DMS114 treated with DMSO at 0.1 percent for 48 hours (cell line): ENCODE measurements around the gene SPDYE2.
"Not testable (repeated sequence)": the region's sequence is repeated elsewhere in the genome, so short reads cannot be mapped to it uniquely, and the experiment has no call there.

Experiments used
- DNase-seq: peaks from one replicate; lab custom pipeline; 2025; ENCODE audit not compliant: unreplicated experiment; lab: John Stamatoyannopoulos, UW

The SPDYE2 gene

DNA sequence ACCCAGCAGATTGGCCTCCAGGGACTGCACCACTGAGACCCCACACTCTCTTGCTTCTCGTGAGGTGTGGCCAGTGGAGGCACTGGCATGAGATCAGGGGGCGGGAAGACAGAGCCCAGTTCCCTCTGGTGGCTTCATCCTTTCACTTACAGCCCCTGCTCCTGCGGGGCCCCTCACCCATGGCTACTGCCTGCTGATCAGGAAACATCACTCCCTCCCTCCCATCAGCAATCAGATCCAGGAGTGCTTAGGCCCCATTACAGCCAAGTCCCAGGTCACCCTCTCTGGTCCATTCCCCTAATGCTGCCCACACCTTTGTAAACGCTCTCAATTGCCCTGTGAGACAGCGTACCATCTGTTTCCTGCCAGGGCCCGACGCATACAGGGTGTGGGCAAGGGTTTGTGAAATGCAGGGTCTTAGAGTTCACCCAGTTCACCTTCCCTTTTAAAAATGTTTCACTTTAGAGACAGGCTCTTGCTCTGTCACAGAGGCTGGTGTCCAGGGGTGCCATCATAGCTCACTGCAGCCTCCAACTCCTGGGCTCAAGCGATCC lies 15.9 kb upstream of the SPDYE2 start:
- DNase-seq = not testable (repeated sequence)

DNA sequence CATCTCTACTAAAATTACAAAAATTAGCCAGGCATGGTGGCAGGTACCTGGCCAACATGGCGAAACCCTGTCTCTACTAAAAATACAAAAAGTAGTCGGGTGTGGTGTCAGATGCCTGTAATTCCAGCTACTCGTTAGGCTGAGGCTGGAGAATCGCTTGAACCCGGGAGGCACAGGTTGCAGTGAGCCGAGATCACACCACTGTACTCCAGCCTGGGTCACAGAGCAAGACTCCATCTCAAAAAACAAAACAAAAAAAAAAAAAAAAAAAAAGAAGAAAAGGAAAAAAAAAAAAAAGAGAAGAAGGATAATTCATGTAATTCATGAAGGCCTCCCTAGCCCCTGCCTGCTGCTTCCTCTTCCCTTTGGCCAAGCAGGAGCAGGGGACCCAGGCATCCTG lies 10.4 kb upstream of the SPDYE2 start:
- DNase-seq = not testable (repeated sequence)

DNA sequence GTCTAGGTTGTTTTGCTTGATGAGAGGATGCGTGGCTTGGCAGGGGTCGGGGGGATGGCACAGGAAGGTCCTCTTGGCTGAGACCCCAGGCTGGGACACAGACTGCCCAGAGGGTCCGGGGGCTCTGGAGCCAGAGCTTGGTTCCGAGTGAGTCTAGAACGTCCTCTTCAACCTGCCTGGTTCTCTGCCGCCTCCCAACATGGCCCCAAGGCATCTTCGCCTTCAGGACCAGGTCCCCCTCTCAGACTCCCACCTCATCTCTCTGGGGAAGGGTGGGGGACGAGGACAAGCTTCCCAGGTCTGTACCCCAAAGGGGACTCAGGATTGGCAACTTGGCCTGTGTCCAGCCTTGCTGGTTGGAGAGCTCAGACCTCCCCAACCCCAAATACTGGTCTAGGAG lies 8.9 kb upstream of the SPDYE2 start:
- not testable (repeated sequence) for DNase-seq

DNA sequence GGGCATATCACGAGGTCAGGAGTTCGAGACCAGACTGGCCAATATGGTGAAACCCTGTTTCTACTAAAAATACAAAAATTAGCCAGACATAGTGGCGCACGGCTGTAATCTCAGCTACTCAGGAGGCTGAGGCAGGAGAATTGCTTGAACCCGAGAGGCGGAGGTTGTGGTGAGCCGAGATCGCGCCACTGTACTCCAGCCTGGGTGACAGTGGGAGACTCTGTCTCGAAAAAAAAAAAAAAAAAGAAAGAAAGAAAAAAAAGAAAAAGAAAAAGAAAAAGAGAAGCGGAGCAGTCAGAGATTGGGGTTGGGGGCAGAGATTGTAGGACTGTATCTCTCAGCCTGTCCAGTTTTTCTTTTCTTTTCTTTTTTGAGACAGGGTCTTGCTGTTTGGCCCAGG lies 8.3 kb upstream of the SPDYE2 start:
- DNase-seq = not testable (repeated sequence)

DNA sequence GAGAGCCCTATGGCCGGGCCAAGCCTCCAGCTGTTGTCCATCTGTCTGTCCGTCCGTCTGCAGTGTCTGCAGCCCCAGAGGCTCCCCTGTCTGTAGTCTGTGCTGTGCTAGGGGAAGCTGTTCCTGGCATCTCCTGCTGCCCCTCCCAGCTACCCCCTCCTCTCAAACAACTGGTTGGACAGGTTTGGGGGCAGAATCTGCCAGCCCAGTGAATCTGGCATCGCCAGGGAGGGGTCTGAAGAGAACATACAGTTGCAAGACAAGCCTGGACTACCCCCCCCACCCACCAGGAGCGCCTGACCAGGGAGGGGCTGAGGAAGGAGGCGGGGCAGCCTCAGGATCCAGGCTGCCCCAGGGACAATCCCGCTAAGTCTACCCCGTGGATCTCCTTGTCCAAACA lies 7.4 kb upstream of the SPDYE2 start, which contains the start of gene UPK3BL2:
UPK3BL2 (minus strand) TSS at position 101 of the 400 bp plus-strand sequence; CDS start at position 41, 60 bp downstream.
- not testable (repeated sequence) for DNase-seq

DNA sequence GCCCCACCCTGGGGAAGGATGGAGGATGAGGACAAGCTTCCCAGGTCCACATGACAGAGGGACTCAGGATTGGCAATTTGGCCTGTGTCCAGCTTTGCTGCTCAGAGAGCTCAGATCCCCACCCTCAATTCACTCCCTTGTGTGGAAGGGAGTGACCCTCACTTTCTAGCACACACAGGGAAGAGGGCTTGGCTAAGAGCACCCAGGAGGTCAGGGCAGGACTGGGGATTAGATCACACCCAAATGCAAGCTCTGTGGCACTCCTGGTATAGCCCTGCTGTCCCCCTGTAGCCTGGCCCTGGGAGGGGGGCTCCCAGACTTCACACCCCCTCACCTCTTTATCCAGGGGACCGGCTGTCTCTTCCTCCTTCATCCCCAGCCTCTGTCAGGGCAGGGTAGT lies 6.7 kb upstream of the SPDYE2 start:
- DNase-seq = not testable (repeated sequence)

DNA sequence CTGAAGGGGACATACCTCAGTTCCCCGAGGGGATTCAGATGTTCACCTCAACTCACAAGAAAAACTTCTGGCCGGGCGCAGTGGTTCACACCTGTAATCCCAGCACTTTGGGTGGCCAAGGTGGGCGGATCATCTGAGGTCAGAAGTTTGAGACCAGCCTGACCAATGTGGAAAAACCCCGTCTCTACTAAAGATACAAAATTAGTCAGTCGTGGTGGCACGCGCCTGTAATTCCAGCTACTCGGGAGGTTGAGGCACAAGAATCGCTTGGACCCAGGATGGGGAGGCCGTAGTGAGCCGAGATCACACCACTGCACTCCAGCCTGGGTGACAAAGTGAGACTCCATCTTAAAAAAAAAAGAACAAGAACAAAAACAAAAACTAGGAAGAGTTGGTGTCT lies 5.7 kb upstream of the SPDYE2 start:
- not testable (repeated sequence) for DNase-seq

DNA sequence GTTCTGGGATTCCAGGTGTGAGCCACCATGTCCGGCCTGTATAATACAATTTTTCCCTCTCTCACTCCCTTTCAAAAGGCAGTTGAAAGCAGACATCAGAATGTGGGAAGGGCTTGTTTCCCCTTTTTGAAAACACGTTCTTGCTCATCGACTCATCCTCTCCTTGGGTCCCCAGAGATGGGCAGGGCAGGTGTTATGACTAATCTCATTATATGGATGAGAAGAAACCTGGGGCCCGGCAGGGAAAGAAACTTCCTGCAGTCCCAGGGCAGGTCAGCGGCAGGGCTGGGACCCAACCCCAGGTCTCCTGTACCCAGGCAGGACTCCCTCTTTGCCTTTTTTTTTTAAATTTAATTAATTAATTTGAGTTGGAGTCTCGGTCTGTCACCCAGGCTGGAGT lies 4.7 kb upstream of the SPDYE2 start:
- DNase-seq = not testable (repeated sequence)

DNA sequence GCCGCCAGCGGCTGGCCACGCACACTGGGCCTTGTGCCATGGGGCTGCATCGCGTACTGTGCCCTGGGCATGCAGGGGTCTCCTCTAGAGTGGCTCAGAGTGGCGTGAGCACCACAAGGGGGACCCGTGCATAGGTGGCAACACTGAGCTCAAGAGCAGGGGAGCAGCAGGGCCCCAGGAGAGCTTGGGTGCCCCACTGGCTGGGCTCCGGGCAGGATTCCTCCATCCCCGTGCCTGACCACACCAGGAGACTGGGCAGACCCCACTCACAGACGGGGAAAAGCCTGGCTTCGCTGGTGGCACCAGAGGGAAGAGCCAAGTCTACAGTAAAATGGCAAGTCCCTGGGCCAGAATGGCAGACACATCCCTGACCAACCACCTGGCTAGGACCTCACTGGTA lies 17.6 kb downstream of the SPDYE2 start:
- not testable (repeated sequence) for DNase-seq

DNA sequence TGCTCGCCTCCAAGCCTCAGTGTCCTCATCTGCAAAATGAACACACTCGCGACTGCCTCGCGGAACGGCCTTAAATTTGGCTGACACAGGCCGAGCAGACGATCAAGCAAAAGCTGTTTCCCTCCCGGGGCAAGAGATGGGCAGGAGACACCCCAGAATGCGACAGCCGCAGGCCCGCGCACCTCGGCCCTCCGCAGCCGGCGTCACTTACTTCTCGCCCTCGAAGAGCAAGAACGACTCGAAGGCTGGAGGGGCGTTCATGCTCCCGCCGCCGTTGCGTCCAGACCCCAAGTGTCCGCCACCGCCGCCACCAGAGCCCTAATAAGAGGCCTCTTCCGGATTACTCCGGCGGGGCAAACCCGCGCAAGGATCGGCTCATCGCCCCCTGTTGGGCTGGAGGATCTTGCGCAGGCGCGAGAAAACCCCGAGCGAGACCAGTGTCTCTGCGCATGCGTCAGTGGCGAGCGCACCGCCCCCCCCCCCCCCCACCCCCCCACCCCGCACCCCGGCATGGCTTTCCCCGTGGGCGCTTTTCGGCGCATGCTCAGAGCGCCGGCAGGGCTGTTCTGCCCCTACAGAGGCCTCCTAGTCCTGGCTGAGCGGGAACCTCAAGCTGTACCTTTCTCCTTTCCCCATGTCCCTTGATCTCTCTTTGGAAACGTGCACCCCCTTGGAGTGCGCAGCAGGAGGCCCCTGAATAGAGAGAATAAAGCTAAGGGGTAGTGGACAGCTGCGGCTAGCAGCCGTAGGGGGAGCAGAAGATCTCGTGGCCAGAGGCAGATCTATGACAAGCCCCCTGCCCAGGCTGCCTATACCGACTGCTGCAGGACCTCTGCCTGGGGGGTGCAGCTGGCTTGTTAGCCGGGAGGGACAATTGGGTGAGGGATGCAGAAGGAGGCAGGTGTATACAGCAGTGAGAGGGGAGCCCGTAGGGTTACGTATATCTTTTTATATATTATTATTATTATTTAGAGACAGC lies 21.5 kb downstream of the SPDYE2 start, which contains the start of gene POLR2J3:
POLR2J3 (minus strand) TSS at position 323 of the 979 bp plus-strand sequence; CDS start at position 261, 62 bp downstream.
- DNase-seq = not testable (repeated sequence)

DNA sequence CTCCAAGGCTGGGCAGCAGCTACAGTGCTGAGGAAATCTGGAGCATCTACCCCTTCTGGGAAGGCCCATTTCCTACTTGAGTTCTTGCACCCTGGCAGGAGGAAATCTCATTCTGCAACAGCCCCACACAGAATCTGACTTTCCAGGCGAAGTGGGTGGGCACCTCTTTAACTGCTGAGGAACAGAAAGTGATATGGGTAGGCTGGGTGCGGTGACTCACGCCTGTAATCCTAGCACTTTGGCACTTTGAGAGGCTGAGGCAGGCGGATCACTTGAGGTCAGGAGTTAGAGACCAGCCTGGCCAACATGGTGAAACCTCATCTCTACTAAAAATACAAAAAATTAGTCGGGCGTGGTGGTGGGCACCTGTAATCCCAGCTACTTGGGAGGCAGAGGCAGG lies 23.6 kb downstream of the SPDYE2 start:
- DNase-seq = not testable (repeated sequence)

DNA sequence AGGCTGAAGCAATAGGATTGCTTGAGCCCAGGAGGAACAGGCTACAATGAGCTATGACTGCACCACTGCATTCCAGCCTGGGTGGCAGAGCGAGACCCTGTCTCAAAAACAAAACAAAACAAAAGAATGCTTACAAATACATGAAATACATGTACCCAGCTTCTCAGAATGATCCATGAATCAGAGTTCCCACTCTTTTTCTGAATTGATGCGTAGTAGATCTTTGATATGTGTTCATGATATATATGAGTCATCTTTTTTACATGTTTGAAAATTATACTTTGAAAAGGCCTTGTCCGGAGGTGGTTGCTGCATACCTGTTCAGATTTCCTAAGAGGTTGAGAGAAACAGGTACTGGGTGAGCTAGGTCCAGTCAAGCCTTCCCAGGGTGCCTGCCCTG lies 25.3 kb downstream of the SPDYE2 start:
- not testable (repeated sequence) for DNase-seq

DNA sequence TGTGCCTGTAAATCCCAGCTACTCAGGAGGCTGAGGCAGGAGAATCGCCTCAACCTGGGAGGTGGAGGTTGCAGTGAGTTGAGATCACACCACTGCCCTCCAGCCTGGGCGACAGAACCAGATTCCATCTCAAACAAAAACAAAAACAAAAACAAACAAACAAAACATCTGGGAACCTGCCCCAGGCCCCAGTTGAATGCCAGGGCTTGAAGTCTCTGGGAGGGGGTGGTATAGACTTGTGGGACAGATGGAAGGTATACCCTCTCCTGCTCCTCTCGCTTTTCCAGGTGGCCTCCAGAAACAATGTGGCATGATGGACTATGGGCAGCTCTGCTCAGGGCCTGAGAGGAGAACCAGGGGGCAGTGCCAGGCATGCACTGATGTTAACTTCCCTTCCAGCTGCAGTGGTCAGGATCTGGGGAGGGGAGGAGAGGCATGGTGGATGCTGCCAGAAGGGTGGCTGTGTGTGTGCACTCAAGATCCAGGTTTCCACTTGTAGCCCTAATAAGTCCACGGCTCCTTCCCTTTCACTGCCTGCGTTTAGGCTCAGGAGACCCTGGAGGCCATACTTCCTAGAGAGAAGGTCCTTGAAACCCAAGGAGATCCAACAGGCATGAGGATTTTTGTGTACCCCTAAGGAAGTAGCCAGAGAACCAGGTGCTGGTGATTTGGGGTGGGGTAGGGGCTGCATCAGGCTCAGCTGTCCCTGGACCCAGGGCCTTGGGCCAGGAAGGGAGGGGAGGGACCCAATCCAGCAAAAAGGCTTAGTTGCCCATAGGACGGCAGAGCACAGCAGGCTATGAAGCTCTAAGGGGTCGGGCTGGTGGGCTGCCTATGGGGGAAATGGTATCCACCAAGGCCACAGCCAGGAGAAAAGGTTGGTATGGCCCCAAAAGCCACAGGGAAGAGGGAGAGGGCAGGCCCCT lies 26.6 kb downstream of the SPDYE2 start:
- not testable (repeated sequence) for DNase-seq

DNA sequence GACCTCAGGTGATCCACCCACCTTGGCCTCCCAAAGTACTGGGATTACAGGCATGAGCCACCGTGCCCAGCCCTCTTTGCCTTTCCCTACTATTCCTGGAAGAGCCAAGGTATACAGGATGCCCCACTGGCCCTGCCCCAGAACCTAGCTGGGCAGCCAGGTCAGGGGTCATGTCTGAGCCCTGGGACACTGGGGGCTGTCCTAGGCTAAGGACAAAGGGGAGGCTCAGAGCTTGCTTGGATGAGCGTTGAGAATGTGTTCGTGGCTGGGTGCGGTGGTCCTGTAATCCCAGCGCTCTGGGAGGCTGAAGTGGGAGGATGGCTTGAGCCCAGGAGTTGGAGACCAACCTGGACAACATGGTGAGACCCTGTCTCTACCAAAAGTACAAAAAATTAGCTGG lies 27.5 kb downstream of the SPDYE2 start:
- not testable (repeated sequence) for DNase-seq

DNA sequence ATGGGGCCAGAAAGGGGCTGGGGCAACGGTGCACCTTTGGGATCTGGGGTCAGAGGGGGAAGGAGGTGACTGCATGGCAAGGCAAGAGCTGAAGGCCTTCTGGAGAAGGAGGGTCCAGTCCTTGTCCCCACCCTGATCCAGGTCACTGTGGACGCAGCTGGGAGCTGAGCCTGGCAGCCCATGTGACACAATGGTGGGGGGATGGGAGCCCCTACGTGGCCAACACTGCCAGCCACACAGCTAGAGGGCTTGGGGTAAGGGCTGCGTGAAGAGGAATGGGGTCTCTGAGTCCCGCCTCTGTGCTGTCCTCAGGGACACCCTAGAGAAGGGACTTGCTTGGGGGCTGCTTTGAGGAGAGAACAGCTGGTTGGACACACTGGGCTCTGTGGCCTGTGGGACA lies 30.7 kb downstream of the SPDYE2 start:
- not testable (repeated sequence) for DNase-seq

DNA sequence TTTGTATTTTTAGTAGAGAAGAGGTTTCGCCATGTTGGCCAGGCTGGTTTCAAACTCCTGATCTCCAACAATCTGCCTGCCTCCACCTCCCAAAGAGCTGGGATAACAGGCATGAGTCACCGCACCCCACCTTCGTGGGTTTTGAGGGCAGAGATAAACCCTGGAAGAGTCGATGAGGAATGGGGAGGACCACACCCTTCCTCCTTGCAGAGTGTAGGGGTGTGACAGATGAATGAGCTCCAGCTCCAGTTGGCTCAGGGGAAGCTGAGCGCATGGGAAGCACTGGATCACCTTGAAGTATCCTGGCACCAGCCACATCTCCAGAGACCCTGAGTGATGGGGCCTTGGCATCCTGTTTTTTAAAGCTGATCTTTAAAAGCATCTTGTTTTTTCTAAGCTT lies 32.5 kb downstream of the SPDYE2 start:
- DNase-seq = not testable (repeated sequence)

DNA sequence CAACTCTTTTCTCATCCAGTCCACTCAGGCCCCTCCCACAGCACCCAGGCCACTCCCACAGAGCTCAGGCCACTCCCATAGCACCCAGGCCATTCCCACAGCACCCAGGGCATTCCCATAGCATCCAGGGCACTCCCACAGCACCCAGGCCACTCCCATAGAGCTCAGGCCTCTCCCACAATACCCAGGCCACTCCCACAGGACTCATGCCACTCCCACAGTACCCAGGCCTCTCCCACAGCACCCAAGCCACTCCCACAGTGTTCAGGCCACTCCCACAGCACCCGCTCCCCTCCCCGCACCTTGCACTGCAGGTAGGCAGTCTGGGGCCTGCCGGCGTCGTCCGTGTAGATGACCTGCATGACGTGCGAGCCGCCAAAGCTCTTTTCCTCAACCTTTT lies 38.8 kb downstream of the SPDYE2 start:
- not testable (repeated sequence) for DNase-seq

DNA sequence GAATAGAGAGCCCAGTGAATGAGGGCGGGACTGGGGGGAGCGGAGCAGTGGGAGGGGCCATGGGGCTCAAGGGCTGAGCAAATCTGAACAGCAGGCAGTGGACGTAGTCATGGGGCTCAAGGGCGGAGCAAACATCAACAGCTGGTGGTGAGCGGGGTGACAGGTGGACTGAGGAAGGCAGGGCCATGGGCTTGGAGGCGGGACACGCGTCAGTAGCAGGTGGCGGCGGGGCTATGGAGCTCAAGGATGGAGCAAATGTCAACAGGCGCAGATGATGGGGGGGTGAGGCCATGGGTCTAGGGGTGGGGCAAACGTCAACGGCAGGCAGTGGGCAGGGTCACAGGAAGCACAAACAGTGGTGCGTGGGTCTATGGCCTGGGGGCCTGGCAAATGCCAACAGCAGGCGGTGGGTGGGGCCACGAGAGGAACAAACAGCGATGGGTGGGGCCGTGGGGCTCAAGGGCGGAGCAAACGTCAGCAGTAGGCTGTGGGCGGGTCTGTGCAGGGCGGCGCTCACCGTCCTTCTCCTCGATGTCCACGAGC lies 41.5 kb downstream of the SPDYE2 start:
- not testable (repeated sequence) for DNase-seq

DNA sequence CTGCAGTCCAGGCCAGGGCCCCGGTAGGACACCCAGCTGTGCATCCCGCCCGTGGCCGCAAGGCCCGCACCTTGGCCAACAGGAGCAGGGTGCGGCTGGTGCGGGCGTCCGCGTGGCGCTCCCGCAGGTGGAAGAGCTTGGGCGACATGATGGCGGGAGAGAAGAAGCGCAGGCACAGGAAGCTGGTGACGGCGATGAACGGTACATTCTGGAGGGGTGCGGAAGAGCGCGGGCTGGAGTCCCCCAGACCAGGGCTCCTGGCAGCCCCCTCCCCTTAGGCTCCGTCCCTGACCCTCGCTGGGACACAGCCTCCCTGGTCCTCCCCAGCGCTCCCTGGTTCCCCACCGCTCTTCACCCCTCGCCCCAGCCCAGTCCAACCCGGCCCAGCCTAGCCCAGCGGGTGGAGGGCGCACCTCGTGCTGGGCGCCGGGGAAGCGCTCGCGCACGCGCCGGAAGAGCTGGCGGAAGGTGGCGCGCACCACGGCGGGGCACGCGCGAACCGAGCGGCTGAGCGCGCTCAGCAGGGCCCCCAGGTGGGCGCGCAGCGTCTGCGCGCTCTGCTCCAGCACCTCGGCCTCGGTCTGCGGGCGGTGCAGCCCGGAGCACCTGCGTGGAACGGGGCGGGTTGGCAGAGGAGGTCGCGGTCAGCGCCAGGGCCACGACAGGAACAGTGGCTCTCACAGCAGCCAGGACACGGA lies 42.8 kb downstream of the SPDYE2 start:
- not testable (repeated sequence) for DNase-seq

DNA sequence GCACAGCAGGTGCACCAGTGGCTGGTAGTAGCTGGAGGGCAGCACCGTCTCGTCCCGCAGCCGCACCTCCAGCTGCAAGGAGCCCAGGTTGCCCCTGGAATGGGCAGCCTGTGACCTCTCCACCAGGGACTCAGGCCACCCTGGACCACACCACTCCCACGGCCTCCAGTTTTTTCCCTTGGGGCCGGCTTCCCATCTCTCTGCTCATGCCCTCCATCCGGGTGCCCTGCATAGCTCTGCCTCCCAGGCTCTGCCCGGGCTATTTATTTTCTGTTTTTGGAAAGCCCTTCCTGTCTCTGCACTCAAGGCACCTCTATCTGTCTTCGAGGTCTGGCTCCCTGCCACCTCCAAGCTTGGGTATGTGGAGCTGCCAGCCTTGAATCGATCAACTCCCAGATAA lies 45.0 kb downstream of the SPDYE2 start:
- not testable (repeated sequence) for DNase-seq
